ENCODE results near the gene FGF2. TPM values are rescaled to one million over a fixed set of nuclear protein-coding genes. Genes with fewer than 3 reads are reported as not detected.

Gene FGF2
- total RNA-seq, 1 experiment from 2014 or later, result 99.0 TPM

- H2BK12ac ChIP-seq (ENCODE audit: insufficient read length, low read depth, low read length), result no peak overlapping the region
- TF ChIP-seq CTCF (conservative IDR thresholded peaks at IDR 0.05), result no peak
- H3K36me3 Mint-ChIP-seq (ENCODE audit: insufficient read depth in 1 of 3, low read depth in 3 of 3), result peaks cover 0 to 7% (median 0%) of the 10 kb centered on the region in 3 experiments; a peak in 3 of 7 replicates
Observed at GRCh38 chr4:122911588-122911987, 85.0 kb downstream of the FGF2 start.

More at GRCh38 chr4:122911588-122911987, 85.0 kb downstream of the FGF2 start:
- Histone ChIP-seq H3T11ph (ENCODE audit: low read length) (no peak overlapping the region), H2BK20ac (ENCODE audit: low read depth, low read length, poor library complexity, severe bottlenecking) (no peak overlapping the region), H2BK5ac (ENCODE audit: insufficient read length, low read length) (no peak overlapping the region), H3K27me3 (ENCODE audit: insufficient read depth, low read length) (no peaks in the 10 kb centered on the region), H4K20me1 (ENCODE audit: control insufficient read depth, insufficient read depth, insufficient read length) (no peaks in the 10 kb centered on the region), H3K18ac (ENCODE audit: insufficient read length, low read depth, low read length) (no peak overlapping the region), H4K5ac (ENCODE audit: insufficient read length, low read depth, low read length) (no peak overlapping the region), H3K23me2 (ENCODE audit: insufficient read length, low read depth, low read length, poor library complexity, severe bottlenecking) (no peaks in the 10 kb centered on the region), H2AK5ac (ENCODE audit: insufficient read length, low read length) (no peak overlapping the region), H2BK15ac (ENCODE audit: low read depth, low read length) (no peak overlapping the region), H2AFZ (ENCODE audit: low read length) (no peak overlapping the region), H3K4me2 (ENCODE audit: insufficient read depth, insufficient read length, low read length) (no peak overlapping the region), H3K27ac (ENCODE audit: insufficient read length, low read depth, low read length) (no peak overlapping the region), H4K91ac (ENCODE audit: insufficient read length, low read depth, low read length) (no peak overlapping the region), H3K9me3 (ENCODE audit: control insufficient read depth, low read depth, low read length) (no peaks in the 10 kb centered on the region), H3K79me1 (ENCODE audit: insufficient read depth, low read depth, low read length, poor library complexity, severe bottlenecking) (no peaks in the 10 kb centered on the region), H3K23ac (ENCODE audit: insufficient read length, low read depth, low read length) (no peak overlapping the region), H3K9ac (ENCODE audit: extremely low read depth, insufficient read length, low read length) (no peak overlapping the region), H4K8ac (replicated peaks; ENCODE audit: insufficient read length, low read depth, low read length) (no peak overlapping the region), H3K79me2 (ENCODE audit: insufficient read depth, low read length) (no peaks in the 10 kb centered on the region), H3K4me1 (ENCODE audit: insufficient read depth, low read length) (no peaks in the 10 kb centered on the region), H3K14ac (ENCODE audit: insufficient read depth, low read length) (no peak overlapping the region), H3K56ac (ENCODE audit: insufficient read length, low read depth, low read length) (no peak overlapping the region), H2BK120ac (ENCODE audit: low read depth, low read length, poor library complexity, severe bottlenecking) (no peak overlapping the region), H3K4ac (ENCODE audit: low read depth, low read length) (no peak overlapping the region)
- no CpG with 5 or more reads among the region's 1 CpG for WGBS (ENCODE audit: extremely low coverage, insufficient read length, low lambda C conversion rate)
- Mint-ChIP-seq H3K4me3 (no peak overlapping the region), H3K27ac (no peak overlapping the region; a peak in 1 of 7 replicates), H3K9me3 (no peaks in the 10 kb centered on the region; a peak in 1 of 5 replicates), H3K27me3 (ENCODE audit: low read depth) (no peaks in the 10 kb centered on the region), H3K4me1 (peaks cover 3 to 7% of the 10 kb centered on the region in 2 experiments; a peak in 3 of 4 replicates)
- no peak for DNase-seq

Data from H9 (cell line).